Measurements from ENCODE around the gene DGCR8.
A peak's percentile ranks its signal among the peaks of the same experiment; 100 is the strongest.

DGCR8 gene

GRCh38 chr22:20083891-20084546 lies 4.0 kb downstream of the DGCR8 start:
- Histone ChIP-seq H3K79me2 (ENCODE audit: control insufficient read depth, insufficient read depth, low read length, poor library complexity) (peaks cover 38% of the 10 kb centered on the region), H2AK5ac (ENCODE audit: low read length) (no peak overlapping the region), H3K4ac (ENCODE audit: low read depth, low read length) (peak overlapping the region; percentile 82), H4K8ac (ENCODE audit: low read depth, low read length) (no peak overlapping the region), H4K91ac (ENCODE audit: low read depth, low read length) (no peak overlapping the region), H3K4me2 (ENCODE audit: low read length) (no peak overlapping the region), H3K36me3 (ENCODE audit: control insufficient read depth in 1 of 2, insufficient read depth in 2 of 2, low read length in 2 of 2) (peaks cover 32 to 33% of the 10 kb centered on the region in 2 experiments), H3K9me3 (ENCODE audit: insufficient read depth, low read depth, low read length) (no peaks in the 10 kb centered on the region), H2AFZ (ENCODE audit: insufficient read depth, low read length, poor library complexity) (no peak overlapping the region), H2BK5ac (ENCODE audit: low read depth, low read length, poor library complexity) (no peak overlapping the region), H3K9ac (ENCODE audit: low read length) (peak overlapping the region; percentile 59), H2BK120ac (ENCODE audit: insufficient read depth, low read length, poor library complexity) (no peak overlapping the region), H4K12ac (ENCODE audit: low read depth, low read length) (no peak overlapping the region), H3K4me1 (ENCODE audit: control insufficient read depth in 1 of 2, insufficient read depth in 2 of 2, low read length in 2 of 2) (peaks cover 21 to 35% of the 10 kb centered on the region in 2 experiments), H3K18ac (ENCODE audit: low read length) (no peak overlapping the region), H3K79me1 (ENCODE audit: low read length) (peaks cover 17% of the 10 kb centered on the region), H3K14ac (ENCODE audit: low read length) (no peak overlapping the region), H3K23ac (ENCODE audit: low read length) (no peak overlapping the region), H3K27ac (ENCODE audit: low read depth, low read length) (no peak overlapping the region), H3K27me3 (ENCODE audit: insufficient read depth, low read length) (no peaks in the 10 kb centered on the region), H2BK12ac (ENCODE audit: low read length) (no peak overlapping the region), H3K4me3 (ENCODE audit: low read depth, low read length) (no peak overlapping the region)
- WGBS (ENCODE audit: extremely low coverage, insufficient coverage, insufficient read length), result no CpG with 5 or more reads among the region's 10 CpGs
- DNase-seq, result no peak

- Histone ChIP-seq H2AK5ac (ENCODE audit: low read length) (no peak overlapping the region), H3K23ac (ENCODE audit: low read length) (no peak overlapping the region)
These were observed 4.7 kb downstream of the DGCR8 start for GRCh38 chr22:20084547-20085413.

GRCh38 chr22:20085651-20086050 lies 5.6 kb downstream of the DGCR8 start:
- Histone ChIP-seq H3K27me3 (ENCODE audit: insufficient read depth, low read length) (no peaks in the 10 kb centered on the region), H3K18ac (ENCODE audit: low read length) (no peak overlapping the region), H3K14ac (ENCODE audit: low read length) (no peak overlapping the region), H2BK12ac (ENCODE audit: low read length) (no peak overlapping the region), H4K8ac (ENCODE audit: low read depth, low read length) (no peak overlapping the region), H3K79me2 (ENCODE audit: control insufficient read depth, insufficient read depth, low read length, poor library complexity) (peaks cover 32% of the 10 kb centered on the region), H4K12ac (ENCODE audit: low read depth, low read length) (no peak overlapping the region), H2BK120ac (ENCODE audit: insufficient read depth, low read length, poor library complexity) (no peak overlapping the region), H3K9ac (ENCODE audit: low read length) (no peak overlapping the region), H3K4me3 (ENCODE audit: low read depth, low read length) (no peak overlapping the region), H3K4me1 (ENCODE audit: control insufficient read depth in 1 of 2, insufficient read depth in 2 of 2, low read length in 2 of 2) (peaks cover 21 to 35% of the 10 kb centered on the region in 2 experiments), H3K4me2 (ENCODE audit: low read length) (no peak overlapping the region), H3K36me3 (ENCODE audit: control insufficient read depth in 1 of 2, insufficient read depth in 2 of 2, low read length in 2 of 2) (peaks cover 47 to 48% of the 10 kb centered on the region in 2 experiments), H2AFZ (ENCODE audit: insufficient read depth, low read length, poor library complexity) (no peak overlapping the region), H4K91ac (ENCODE audit: low read depth, low read length) (no peak overlapping the region), H2AK5ac (ENCODE audit: low read length) (no peak overlapping the region), H3K23ac (ENCODE audit: low read length) (no peak overlapping the region), H3K4ac (ENCODE audit: low read depth, low read length) (peak overlapping the region; percentile 18), H3K27ac (ENCODE audit: low read depth, low read length) (no peak overlapping the region), H3K9me3 (ENCODE audit: insufficient read depth, low read depth, low read length) (no peaks in the 10 kb centered on the region), H2BK5ac (ENCODE audit: low read depth, low read length, poor library complexity) (no peak overlapping the region), H3K79me1 (ENCODE audit: low read length) (peaks cover 7% of the 10 kb centered on the region)
- no peak for DNase-seq
- WGBS (ENCODE audit: extremely low coverage, insufficient coverage, insufficient read length), result no CpG with 5 or more reads among the region's 20 CpGs

More at GRCh38 chr22:20084547-20085413, 4.7 kb downstream of the DGCR8 start:
- Histone ChIP-seq H2AFZ (ENCODE audit: insufficient read depth, low read length, poor library complexity) (no peak overlapping the region), H4K91ac (ENCODE audit: low read depth, low read length) (no peak overlapping the region), H3K79me2 (ENCODE audit: control insufficient read depth, insufficient read depth, low read length, poor library complexity) (peaks cover 34% of the 10 kb centered on the region), H3K4me1 (ENCODE audit: control insufficient read depth in 1 of 2, insufficient read depth in 2 of 2, low read length in 2 of 2) (peaks cover 21 to 35% of the 10 kb centered on the region in 2 experiments), H3K4ac (ENCODE audit: low read depth, low read length) (peak overlapping the region; percentile 82), H3K9me3 (ENCODE audit: insufficient read depth, low read depth, low read length) (no peaks in the 10 kb centered on the region), H3K79me1 (ENCODE audit: low read length) (peaks cover 11% of the 10 kb centered on the region), H2BK12ac (ENCODE audit: low read length) (no peak overlapping the region), H3K36me3 (ENCODE audit: control insufficient read depth in 1 of 2, insufficient read depth in 2 of 2, low read length in 2 of 2) (peaks cover 40 to 41% of the 10 kb centered on the region in 2 experiments), H4K12ac (ENCODE audit: low read depth, low read length) (no peak overlapping the region), H3K9ac (ENCODE audit: low read length) (no peak overlapping the region), H3K4me3 (ENCODE audit: low read depth, low read length) (no peak overlapping the region), H3K27me3 (ENCODE audit: insufficient read depth, low read length) (no peaks in the 10 kb centered on the region), H4K8ac (ENCODE audit: low read depth, low read length) (no peak overlapping the region), H2BK120ac (ENCODE audit: insufficient read depth, low read length, poor library complexity) (no peak overlapping the region), H3K18ac (ENCODE audit: low read length) (no peak overlapping the region), H3K14ac (ENCODE audit: low read length) (no peak overlapping the region), H3K27ac (ENCODE audit: low read depth, low read length) (no peak overlapping the region), H3K4me2 (ENCODE audit: low read length) (no peak overlapping the region), H2BK5ac (ENCODE audit: low read depth, low read length, poor library complexity) (no peak overlapping the region)
- no CpG with 5 or more reads among the region's 23 CpGs for WGBS (ENCODE audit: extremely low coverage, insufficient coverage, insufficient read length)
- peak in 1 of 2 donors; percentile 43 for DNase-seq

- H2AK5ac ChIP-seq (ENCODE audit: low read length), result no peak overlapping the region
- no peak overlapping the region for H4K8ac ChIP-seq (ENCODE audit: low read depth, low read length)
- no peak overlapping the region for H3K23ac ChIP-seq (ENCODE audit: low read length)
- no peak overlapping the region for H3K4me2 ChIP-seq (ENCODE audit: low read length)
- no peak overlapping the region for H2BK120ac ChIP-seq (ENCODE audit: insufficient read depth, low read length, poor library complexity)
- no CpG with 5 or more reads among the region's 24 CpGs for WGBS (ENCODE audit: extremely low coverage, insufficient coverage, insufficient read length)
- no peak overlapping the region for H4K91ac ChIP-seq (ENCODE audit: low read depth, low read length)
- H2AFZ ChIP-seq (ENCODE audit: insufficient read depth, low read length, poor library complexity), result no peak overlapping the region
- H4K12ac ChIP-seq (ENCODE audit: low read depth, low read length), result no peak overlapping the region
- H3K9me3 ChIP-seq (ENCODE audit: insufficient read depth, low read depth, low read length), result no peaks in the 10 kb centered on the region
- H3K18ac ChIP-seq (ENCODE audit: low read length), result peak overlapping the region; percentile 20
- peaks cover 20 to 33% of the 10 kb centered on the region in 2 experiments for H3K4me1 ChIP-seq (ENCODE audit: control insufficient read depth in 1 of 2, insufficient read depth in 2 of 2, low read length in 2 of 2)
- H3K79me2 ChIP-seq (ENCODE audit: control insufficient read depth, insufficient read depth, low read length, poor library complexity), result peaks cover 27% of the 10 kb centered on the region
- H3K27me3 ChIP-seq (ENCODE audit: insufficient read depth, low read length), result no peaks in the 10 kb centered on the region
- H3K9ac ChIP-seq (ENCODE audit: low read length), result no peak overlapping the region
- H3K36me3 ChIP-seq (ENCODE audit: control insufficient read depth in 1 of 2, insufficient read depth in 2 of 2, low read length in 2 of 2), result peaks cover 51 to 53% of the 10 kb centered on the region in 2 experiments
- H2BK5ac ChIP-seq (ENCODE audit: low read depth, low read length, poor library complexity), result no peak overlapping the region
- H3K4ac ChIP-seq (ENCODE audit: low read depth, low read length), result peak overlapping the region; percentile 42
- no peak overlapping the region for H3K4me3 ChIP-seq (ENCODE audit: low read depth, low read length)
- DNase-seq, result no peak
- no peak overlapping the region for H3K27ac ChIP-seq (ENCODE audit: low read depth, low read length)
- H3K14ac ChIP-seq (ENCODE audit: low read length), result no peak overlapping the region
- H3K79me1 ChIP-seq (ENCODE audit: low read length), result peaks cover 2% of the 10 kb centered on the region
- H2BK12ac ChIP-seq (ENCODE audit: low read length), result no peak overlapping the region
These were observed 6.1 kb downstream of the DGCR8 start for GRCh38 chr22:20086101-20086599.
